WERI-Rb-1 (cell line): Measurements from ENCODE around the gene ABCC8.

Experiments
- DNase-seq: peaks from one replicate; pipeline ENCODE4 v3.0.0-alpha.2; 2020
- H3K27ac ChIP-seq: fragments of 250-450 bp; sonication (Bioruptor Pico); 2 replicates; pipeline ENCODE4 v1.5.1; 2020; ENCODE audit warnings: mild to moderate bottlenecking, moderate library complexity
- H3K27me3 ChIP-seq: fragments of 250-450 bp; sonication (Bioruptor Pico); 2 replicates; pipeline ENCODE4 v1.5.1; 2021; ENCODE audit warnings: mild to moderate bottlenecking, low read depth, moderate library complexity; ENCODE audit not compliant: insufficient read depth, severe bottlenecking
- H3K36me3 ChIP-seq: fragments of 250-450 bp; sonication (Bioruptor Pico); 2 replicates; pipeline ENCODE4 v1.5.1; 2020; ENCODE audit warnings: mild to moderate bottlenecking, moderate library complexity
- H3K4me3 ChIP-seq: 2 replicates; pipeline ENCODE4 v1.5.1; 2011; ENCODE audit warnings: low read depth, mild to moderate bottlenecking, control low read depth, low read length
- H3K9me3 ChIP-seq: fragments of 250-450 bp; sonication (Bioruptor Pico); 2 replicates; pipeline ENCODE4 v1.5.1; 2021; ENCODE audit warnings: mild to moderate bottlenecking, moderate library complexity; ENCODE audit not compliant: severe bottlenecking
- TF ChIP-seq, protein P1 (sequence below): IDR thresholded peaks from 2 replicates; pipeline ENCODE4 v1.5.1; 2011; ENCODE audit warnings: low read depth, mild to moderate bottlenecking, control low read depth, inconsistent platforms, low read length

ABCC8 gene

DNA sequence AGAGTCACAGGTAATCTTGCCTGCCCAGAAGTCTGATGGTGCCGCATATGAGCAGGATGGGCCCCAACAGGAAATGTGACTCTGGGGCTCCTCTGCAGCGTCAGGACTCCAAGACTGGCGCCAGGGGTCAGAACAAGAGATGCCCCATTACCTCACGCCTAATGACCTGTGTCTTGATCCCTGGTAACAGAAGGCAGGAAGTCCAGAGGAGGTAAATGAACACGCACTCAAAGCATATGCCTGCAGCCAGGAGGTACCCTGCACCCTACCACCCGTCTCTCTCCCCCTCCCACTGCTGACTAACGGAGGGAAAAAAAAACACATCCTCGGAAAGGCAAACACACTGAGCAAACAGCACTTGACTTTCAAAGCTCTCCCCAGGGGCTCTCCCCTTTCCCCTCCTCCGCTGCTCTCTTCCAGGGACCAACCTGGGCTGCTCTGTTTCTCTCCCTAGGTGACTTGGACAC, 37.3 kb downstream of the ABCC8 start:
- no peak overlapping the region for H3K27ac ChIP-seq
- no peak overlapping the region for H3K4me3 ChIP-seq
- TF ChIP-seq, protein P1, sequence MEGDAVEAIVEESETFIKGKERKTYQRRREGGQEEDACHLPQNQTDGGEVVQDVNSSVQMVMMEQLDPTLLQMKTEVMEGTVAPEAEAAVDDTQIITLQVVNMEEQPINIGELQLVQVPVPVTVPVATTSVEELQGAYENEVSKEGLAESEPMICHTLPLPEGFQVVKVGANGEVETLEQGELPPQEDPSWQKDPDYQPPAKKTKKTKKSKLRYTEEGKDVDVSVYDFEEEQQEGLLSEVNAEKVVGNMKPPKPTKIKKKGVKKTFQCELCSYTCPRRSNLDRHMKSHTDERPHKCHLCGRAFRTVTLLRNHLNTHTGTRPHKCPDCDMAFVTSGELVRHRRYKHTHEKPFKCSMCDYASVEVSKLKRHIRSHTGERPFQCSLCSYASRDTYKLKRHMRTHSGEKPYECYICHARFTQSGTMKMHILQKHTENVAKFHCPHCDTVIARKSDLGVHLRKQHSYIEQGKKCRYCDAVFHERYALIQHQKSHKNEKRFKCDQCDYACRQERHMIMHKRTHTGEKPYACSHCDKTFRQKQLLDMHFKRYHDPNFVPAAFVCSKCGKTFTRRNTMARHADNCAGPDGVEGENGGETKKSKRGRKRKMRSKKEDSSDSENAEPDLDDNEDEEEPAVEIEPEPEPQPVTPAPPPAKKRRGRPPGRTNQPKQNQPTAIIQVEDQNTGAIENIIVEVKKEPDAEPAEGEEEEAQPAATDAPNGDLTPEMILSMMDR = no peak
- H3K36me3 ChIP-seq = peaks cover 29% of the 10 kb centered on the region
- peaks cover 7% of the 10 kb centered on the region for H3K9me3 ChIP-seq
- no peak for DNase-seq
- no peaks in the 10 kb centered on the region for H3K27me3 ChIP-seq

DNA sequence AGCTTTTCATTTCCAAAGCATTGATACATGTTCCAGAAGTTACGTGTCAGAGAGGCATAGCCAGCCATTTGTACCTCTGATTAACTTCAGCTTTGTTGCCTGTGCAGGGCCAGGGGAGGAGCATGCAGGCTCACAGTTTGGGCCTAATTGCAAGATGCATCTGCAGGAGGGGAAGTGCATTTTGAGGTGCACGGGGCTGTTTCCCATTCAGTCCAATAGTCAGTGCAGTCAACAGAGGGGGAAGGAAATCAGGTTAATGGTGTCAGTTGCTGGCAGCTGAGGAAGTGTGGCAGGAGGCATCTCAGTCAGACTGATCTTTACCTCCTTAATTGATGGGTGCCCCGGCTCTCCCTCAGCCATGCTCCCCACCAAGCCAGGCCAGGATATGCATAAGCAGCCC, 39.3 kb downstream of the ABCC8 start:
- H3K27ac ChIP-seq = peak overlapping the region; percentile 24
- DNase-seq = no peak
- no peak overlapping the region for H3K4me3 ChIP-seq
- TF ChIP-seq, protein P1 = no peak
- peaks cover 7% of the 10 kb centered on the region for H3K9me3 ChIP-seq
- peaks cover 22% of the 10 kb centered on the region for H3K36me3 ChIP-seq
- H3K27me3 ChIP-seq = no peaks in the 10 kb centered on the region

DNA sequence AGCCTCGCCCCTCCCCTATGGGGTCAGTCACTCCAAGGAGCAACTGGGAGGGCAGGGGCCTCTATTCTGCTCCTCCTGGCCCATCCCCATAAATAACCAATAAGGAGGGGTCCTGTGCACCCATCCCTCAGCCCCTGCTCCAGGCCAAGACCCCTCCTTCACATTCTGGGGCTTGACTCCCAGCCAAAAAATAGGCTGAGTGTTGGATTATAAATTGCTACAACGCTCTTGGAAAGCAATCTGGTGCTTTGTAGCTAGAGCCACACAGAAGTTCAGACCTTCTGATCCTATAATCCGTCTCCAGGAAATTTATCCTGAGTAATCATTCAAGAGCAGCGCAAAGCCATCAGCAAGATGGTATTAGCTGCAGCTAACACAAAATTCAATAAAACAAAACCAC, 42.5 kb downstream of the ABCC8 start:
- TF ChIP-seq, protein P1 = no peak
- Histone ChIP-seq H3K4me3 (no peak overlapping the region), H3K9me3 (no peaks in the 10 kb centered on the region), H3K27ac (peak overlapping the region; percentile 94), H3K27me3 (no peaks in the 10 kb centered on the region), H3K36me3 (peaks cover 4% of the 10 kb centered on the region; the same call in 1 of the 2 replicates)
- DNase-seq = peak; percentile 63

DNA sequence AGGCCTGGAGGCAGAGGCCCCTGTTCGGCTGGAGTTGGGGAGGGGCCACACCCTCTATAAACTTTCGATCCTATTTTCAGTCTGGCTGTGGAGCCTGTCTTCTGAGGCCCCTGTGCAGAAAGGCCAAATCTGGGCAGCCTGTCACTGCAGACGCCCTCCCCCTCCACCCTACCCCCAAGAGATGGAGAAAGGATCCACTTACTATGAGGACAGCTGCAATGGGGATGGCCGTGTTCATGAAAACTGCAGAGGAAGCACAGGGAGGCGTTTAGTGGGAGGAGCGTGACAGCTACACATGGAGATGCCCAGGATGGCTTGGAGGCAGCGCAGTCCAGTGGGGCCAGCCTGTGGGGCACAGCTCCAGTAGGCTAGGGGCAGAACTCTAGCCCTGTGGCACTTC, 44.6 kb downstream of the ABCC8 start:
- DNase-seq = peak; percentile 63
- Histone ChIP-seq H3K27me3 (no peaks in the 10 kb centered on the region), H3K27ac (peak overlapping the region; percentile 94), H3K4me3 (no peak overlapping the region), H3K9me3 (no peaks in the 10 kb centered on the region), H3K36me3 (no peaks in the 10 kb centered on the region; the same call in 1 of the 2 replicates)
- TF ChIP-seq, protein P1 = no peak

DNA sequence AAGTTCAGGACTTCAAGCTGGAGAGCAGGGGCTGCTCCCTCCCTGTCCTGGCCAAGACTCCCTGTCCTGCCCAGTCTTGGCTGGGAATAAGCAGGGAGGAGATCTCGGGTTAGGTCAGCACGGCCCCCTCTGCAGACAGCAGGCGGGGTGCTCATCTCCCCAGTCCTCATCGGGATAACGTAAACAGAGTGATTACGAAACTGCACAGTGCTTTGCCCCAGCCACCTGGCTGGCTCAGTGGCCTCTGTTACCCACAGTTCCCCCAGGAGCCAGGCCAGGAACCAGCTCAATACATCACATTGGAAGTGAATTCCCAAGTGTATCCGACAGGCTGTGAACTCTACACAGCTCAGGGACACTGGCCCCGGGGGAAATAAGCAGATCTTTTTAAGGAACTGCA, 45.5 kb downstream of the ABCC8 start:
- Histone ChIP-seq H3K27me3 (no peaks in the 10 kb centered on the region), H3K4me3 (no peak overlapping the region), H3K36me3 (peaks cover 5% of the 10 kb centered on the region; the same call in 1 of the 2 replicates), H3K9me3 (no peaks in the 10 kb centered on the region), H3K27ac (peak overlapping the region; percentile 94)
- peak; percentile 53 for DNase-seq
- TF ChIP-seq, protein P1 = no peak

DNA sequence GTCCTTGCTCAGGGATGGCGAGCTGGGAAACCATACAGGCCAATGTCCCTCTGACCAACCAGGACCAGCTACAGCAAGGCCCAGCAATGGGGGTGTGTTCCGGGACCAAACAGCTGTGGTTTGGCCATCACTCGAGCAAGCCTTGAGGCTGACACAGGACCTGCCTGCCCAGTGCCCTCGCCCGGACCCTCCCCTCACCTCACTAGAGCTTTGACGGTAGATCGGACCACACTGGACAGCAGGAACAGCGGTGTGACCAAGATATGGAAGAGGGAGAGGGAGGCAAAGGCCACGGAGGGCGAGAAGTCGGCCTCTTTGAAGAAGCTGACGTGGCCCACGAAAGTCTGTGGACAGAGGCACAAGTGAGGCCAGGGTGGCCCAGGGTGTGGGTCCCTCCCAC, 46.0 kb downstream of the ABCC8 start:
- Histone ChIP-seq H3K36me3 (peaks cover 6% of the 10 kb centered on the region; the same call in 1 of the 2 replicates), H3K4me3 (no peak overlapping the region), H3K27ac (peak overlapping the region; percentile 94), H3K27me3 (no peaks in the 10 kb centered on the region), H3K9me3 (no peaks in the 10 kb centered on the region)
- TF ChIP-seq, protein P1 = no peak
- no peak for DNase-seq
